Upper lobe of left lung (tissue), 6 donors: Measurements from ENCODE around the gene BOC. TPM values are rescaled to one million over a fixed set of nuclear protein-coding genes. Genes with fewer than 3 reads are reported as not detected.

Experiments
- ATAC-seq, 2 donors: fragments of 200-7000 bp; cut with Tn5 transposase; one replicate each; pipeline ENCODE4 v1.9.1; 2022; ENCODE audit warnings: mild to moderate bottlenecking in 2 of 2, moderate library complexity in 2 of 2; ENCODE audit not compliant: low FRiP score in 2 of 2
- DNase-seq, 2 donors: peaks; one replicate each; pipeline ENCODE4 v3.0.0-alpha.2; 2019 to 2020
- H3K27ac ChIP-seq, 4 donors: fragments of 200-600 bp; sonication (generic); one replicate each; pipeline ENCODE4 v1.5.1; 2016 to 2019
- H3K27me3 ChIP-seq, 4 donors: fragments of 200-600 bp; sonication (generic); one replicate each; pipeline ENCODE4 v1.5.1; 2017 to 2019
- H3K36me3 ChIP-seq, 4 donors: fragments of 200-600 bp; sonication (generic); one replicate each; pipeline ENCODE4 v1.5.1; 2016 to 2019
- H3K4me1 ChIP-seq, 4 donors: fragments of 200-600 bp; sonication (generic); one replicate each; pipeline ENCODE4 v1.5.1; 2018 to 2019
- H3K4me3 ChIP-seq, 4 donors: fragments of 200-600 bp; sonication (generic); one replicate each; pipeline ENCODE4 v1.5.1; 2017 to 2019; ENCODE audit warnings: mild to moderate bottlenecking in 2 of 4, moderate library complexity in 1 of 4
- H3K9me3 ChIP-seq, 4 donors: fragments of 200-600 bp; sonication (generic); one replicate each; pipeline ENCODE4 v1.5.1; 2018 to 2019
- CTCF ChIP-seq, 6 experiments: fragments of 450-650 bp in 4 of 6; fragments of 200-600 bp in 2 of 6; sonication (generic) in 2 of 6; IDR thresholded peaks; one replicate each; pipeline ENCODE4 v1.5.1; 2016 to 2019; ENCODE audit warnings: antibody characterized with exemption in 6 of 6
- EP300 ChIP-seq, 4 donors: sonication (generic); formaldehyde crosslinking; IDR thresholded peaks; one replicate each; pipeline ENCODE4 v1.5.1; 2017; ENCODE audit warnings: antibody characterized with exemption in 4 of 4, control low read depth in 2 of 4
- POLR2A ChIP-seq, 4 donors: fragments of 450-650 bp; IDR thresholded peaks; one replicate each; pipeline ENCODE4 v1.5.1; 2016 to 2017; ENCODE audit warnings: antibody characterized with exemption in 4 of 4, mild to moderate bottlenecking in 2 of 4
- POLR2AphosphoS5 ChIP-seq, 2 donors: sonication (generic); formaldehyde crosslinking; IDR thresholded peaks; one replicate each; pipeline ENCODE4 v1.5.1; 2017; ENCODE audit warnings: antibody characterized with exemption in 2 of 2
- WGBS, 2 donors: methylation state at CpG; one replicate each; pipeline ENCODE4 v1.1.5; 2017 to 2018; 5-methylcytosine and 5-hydroxymethylcytosine counted together
- total RNA-seq, 6 donors: library from RNA; depleted of rRNA in 4 of 6; stranded (reverse); fragments of >200 nt in 4 of 6; gene quantifications; one replicate each; pipeline versions ENCODE4 v1.1.0 to v1.2.1, GENCODE V29; 2016 to 2021
- donor health status: DM: no; HTN: no; CAD: no; lungs with moderate emphysema.
- donor health status: DM: no; HTN: yes; CAD: no; lungs with severe emphysema.

Gene BOC
- total RNA-seq, 6 donors from 2014 or later, result 2.6 to 18.3 (median 4.5) TPM

DNA sequence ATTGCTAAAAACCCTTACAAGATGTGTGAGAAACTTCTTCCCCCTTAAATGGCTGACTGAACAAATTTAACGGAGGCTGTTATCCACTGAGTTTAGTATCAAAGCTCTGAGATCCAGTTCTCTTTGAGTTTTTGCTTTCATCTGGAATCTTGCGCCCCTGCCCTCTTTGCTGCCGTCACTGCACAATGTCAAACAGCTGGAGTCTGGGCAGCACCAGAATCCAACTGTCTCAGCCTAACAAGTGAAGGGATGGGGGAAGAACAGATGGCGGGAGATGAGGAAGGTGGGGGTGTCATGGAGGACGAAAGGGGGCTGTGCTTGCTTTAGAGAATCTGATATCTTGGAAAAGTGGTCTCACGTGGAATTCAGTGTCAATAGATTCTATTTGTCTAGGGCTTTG lies 7.0 kb upstream of the BOC start:
- WGBS, 2 donors, result 79 to 83% methylated on average over 6 of the region's 6 CpGs
- Histone ChIP-seq H3K4me3 (no peak overlapping the region), H3K4me1 (no peaks in the 10 kb centered on the region), H3K27me3 (no peaks in the 10 kb centered on the region), H3K9me3 (no peaks in the 10 kb centered on the region), H3K36me3 (no peaks in the 10 kb centered on the region), H3K27ac (no peak overlapping the region)
- TF ChIP-seq CTCF (IDR thresholded peaks at IDR 0.05) (no peak), POLR2A (IDR thresholded peaks at IDR 0.05) (no peak), POLR2AphosphoS5 (IDR thresholded peaks at IDR 0.05) (no peak)
- DNase-seq, result no peak
- no peak for ATAC-seq

DNA sequence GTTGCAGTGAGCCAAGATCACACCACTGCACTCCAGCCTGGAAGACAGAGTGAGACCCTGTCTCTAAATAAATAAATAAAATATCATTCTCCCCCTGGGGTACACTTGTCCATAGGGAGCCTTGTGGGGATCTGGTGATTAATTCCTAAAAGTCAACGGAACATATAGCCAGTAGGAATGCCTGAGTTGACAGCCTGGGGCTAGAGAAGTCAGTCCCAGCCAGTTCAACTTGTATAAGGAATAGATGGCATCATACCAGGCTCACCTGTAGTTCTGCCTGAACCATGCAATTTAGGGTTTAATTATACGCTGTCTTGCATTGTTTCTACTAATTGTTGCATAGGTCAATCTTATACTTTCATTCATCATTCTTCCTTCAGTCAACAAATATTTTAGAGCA lies 5.9 kb upstream of the BOC start:
- no peak for ATAC-seq
- Histone ChIP-seq H3K4me3 (no peak overlapping the region), H3K9me3 (no peaks in the 10 kb centered on the region), H3K36me3 (no peaks in the 10 kb centered on the region), H3K27me3 (no peaks in the 10 kb centered on the region), H3K4me1 (no peaks in the 10 kb centered on the region), H3K27ac (no peak overlapping the region)
- no peak for DNase-seq
- TF ChIP-seq CTCF (IDR thresholded peaks at IDR 0.05) (no peak), EP300 (IDR thresholded peaks at IDR 0.05) (no peak), POLR2AphosphoS5 (IDR thresholded peaks at IDR 0.05) (no peak), POLR2A (IDR thresholded peaks at IDR 0.05) (no peak)
- 92 to 93% methylated on average over 2 of the region's 2 CpGs for WGBS, 2 donors

DNA sequence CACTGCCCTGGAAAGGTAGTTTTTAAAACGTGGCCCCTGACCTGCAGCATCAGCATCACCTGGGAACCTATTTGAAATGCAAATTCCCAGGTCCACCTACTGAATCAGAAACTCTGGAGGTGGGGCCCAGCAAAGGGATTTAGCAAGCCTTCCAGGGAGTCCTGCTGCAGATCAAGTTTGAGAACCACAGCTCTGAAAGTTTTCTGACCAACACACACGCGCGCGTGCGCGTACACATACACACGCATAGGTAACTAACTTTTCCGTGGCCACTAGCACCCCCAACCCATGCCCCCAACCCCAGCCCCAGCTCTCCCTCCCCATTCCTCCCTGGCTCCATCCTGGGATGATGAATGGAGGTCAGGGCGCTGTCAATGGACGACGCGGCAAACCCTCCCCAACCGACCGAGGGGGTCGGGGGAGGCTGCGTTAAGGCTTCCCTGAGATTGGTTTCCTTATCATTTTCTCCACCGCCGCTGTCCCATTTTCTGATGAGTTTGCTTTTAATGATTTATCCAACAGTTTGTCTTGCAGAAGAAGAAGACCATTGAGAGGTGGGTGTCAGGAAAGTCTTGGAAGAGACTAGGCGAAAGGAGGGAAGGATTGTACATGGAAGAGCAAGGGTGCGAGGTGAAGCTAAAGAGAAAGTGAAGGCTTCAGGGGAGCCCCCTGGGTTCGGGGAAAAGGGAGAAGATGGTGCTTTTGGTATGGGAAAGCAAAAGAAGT lies 590 bp upstream of the BOC start:
- H3K27ac ChIP-seq, result peak overlapping the region in 2 of 4 donors; percentile 76 to 80
- peaks cover 0 to 11% (median 4%) of the 10 kb centered on the region in 4 donors for H3K27me3 ChIP-seq
- H3K4me3 ChIP-seq, result peak overlapping the region; percentile 18 to 60 (median 55)
- 32 to 52% methylated on average over 19 to 22 of the region's 22 CpGs for WGBS, 2 donors
- peaks cover 5 to 21% (median 12%) of the 10 kb centered on the region in 4 donors for H3K4me1 ChIP-seq
- ATAC-seq (peak in 1 of 2 donors; percentile 21), DNase-seq (no peak)
- TF ChIP-seq EP300 (IDR thresholded peaks at IDR 0.05), result no peak
- TF ChIP-seq CTCF (IDR thresholded peaks at IDR 0.05), result no peak
- TF ChIP-seq POLR2A (IDR thresholded peaks at IDR 0.05), result no peak
- TF ChIP-seq POLR2AphosphoS5 (IDR thresholded peaks at IDR 0.05), result no peak
- no peaks in the 10 kb centered on the region for H3K9me3 ChIP-seq
- no peaks in the 10 kb centered on the region for H3K36me3 ChIP-seq

DNA sequence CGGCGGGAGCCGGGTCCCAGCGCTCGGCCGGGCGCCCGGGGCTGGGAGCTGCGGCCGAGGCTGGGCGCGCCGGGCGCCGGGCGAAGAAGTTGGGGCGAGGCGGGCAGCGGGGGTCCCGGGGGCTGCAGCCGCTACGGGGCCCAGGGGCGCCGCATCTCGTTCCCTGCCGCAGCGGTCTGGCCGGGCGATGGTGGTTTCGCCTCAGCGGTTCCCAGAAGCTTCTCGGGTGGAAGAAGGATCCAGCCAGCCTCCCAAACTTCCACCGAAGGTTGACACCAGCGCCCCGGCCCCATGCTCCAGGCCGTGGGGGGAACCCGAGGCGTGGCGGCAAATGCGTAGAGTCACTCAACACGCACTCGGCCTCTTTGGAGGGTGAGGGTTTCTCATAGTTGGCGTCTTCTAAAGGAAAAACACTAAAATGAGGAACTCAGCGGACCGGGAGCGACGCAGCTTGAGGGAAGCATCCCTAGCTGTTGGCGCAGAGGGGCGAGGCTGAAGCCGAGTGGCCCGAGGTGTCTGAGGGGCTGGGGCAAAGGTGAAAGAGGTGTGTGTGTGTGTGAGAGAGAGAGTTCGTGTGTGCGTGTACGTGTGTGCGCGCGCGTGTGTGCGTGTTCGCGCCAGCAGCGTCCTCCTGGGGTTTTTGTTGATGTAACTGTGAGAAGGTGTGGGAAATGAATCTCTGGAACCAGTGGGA lies 940 bp downstream of the BOC start:
- peak overlapping the region; percentile 34 to 80 (median 61) for H3K27ac ChIP-seq
- 1% methylated on average over 21 to 33 of the region's 62 CpGs for WGBS, 2 donors
- peaks cover 5 to 21% (median 12%) of the 10 kb centered on the region in 4 donors for H3K4me1 ChIP-seq
- ATAC-seq, result peak in 1 of 2 donors; percentile 69
- no peak for DNase-seq
- peak overlapping the region in 3 of 4 donors; percentile 50 to 60 (median 60) for H3K4me3 ChIP-seq
- TF ChIP-seq POLR2AphosphoS5 (IDR thresholded peaks at IDR 0.05) (no peak), EP300 (IDR thresholded peaks at IDR 0.05) (no peak), CTCF (IDR thresholded peaks at IDR 0.05) (no peak), POLR2A (IDR thresholded peaks at IDR 0.05) (no peak)
- no peaks in the 10 kb centered on the region for H3K36me3 ChIP-seq
- no peaks in the 10 kb centered on the region for H3K9me3 ChIP-seq
- peaks cover 0 to 11% (median 4%) of the 10 kb centered on the region in 4 donors for H3K27me3 ChIP-seq
